Neuron (in vitro differentiated cells): Measurements from ENCODE around the gene SFI1.
A peak's percentile ranks its signal among the peaks of the same experiment; 100 is the strongest.

ENCODE experiments used
- H2AFZ ChIP-seq: one replicate; pipeline ENCODE4 v1.6.1; 2013; ENCODE audit warnings: low read depth, mild to moderate bottlenecking, inconsistent platforms, low read length, moderate library complexity
- H3K27me3 ChIP-seq: one replicate; pipeline ENCODE4 v1.6.1; 2013; ENCODE audit warnings: low read length; ENCODE audit not compliant: insufficient read depth
- H3K36me3 ChIP-seq: one replicate; pipeline ENCODE4 v1.6.1; 2013; ENCODE audit warnings: low read length; ENCODE audit not compliant: insufficient read depth
- H3K4me1 ChIP-seq: one replicate; pipeline ENCODE4 v1.6.1; 2013; ENCODE audit warnings: low read length; ENCODE audit not compliant: insufficient read depth
- H3K4me3 ChIP-seq: 2 replicates; pipeline ENCODE4 v1.5.1; 2013; ENCODE audit warnings: mild to moderate bottlenecking, low read length, moderate library complexity
- H3K9me3 ChIP-seq: one replicate; pipeline ENCODE4 v1.6.1; 2013; ENCODE audit warnings: low read length

The SFI1 gene, protein sequence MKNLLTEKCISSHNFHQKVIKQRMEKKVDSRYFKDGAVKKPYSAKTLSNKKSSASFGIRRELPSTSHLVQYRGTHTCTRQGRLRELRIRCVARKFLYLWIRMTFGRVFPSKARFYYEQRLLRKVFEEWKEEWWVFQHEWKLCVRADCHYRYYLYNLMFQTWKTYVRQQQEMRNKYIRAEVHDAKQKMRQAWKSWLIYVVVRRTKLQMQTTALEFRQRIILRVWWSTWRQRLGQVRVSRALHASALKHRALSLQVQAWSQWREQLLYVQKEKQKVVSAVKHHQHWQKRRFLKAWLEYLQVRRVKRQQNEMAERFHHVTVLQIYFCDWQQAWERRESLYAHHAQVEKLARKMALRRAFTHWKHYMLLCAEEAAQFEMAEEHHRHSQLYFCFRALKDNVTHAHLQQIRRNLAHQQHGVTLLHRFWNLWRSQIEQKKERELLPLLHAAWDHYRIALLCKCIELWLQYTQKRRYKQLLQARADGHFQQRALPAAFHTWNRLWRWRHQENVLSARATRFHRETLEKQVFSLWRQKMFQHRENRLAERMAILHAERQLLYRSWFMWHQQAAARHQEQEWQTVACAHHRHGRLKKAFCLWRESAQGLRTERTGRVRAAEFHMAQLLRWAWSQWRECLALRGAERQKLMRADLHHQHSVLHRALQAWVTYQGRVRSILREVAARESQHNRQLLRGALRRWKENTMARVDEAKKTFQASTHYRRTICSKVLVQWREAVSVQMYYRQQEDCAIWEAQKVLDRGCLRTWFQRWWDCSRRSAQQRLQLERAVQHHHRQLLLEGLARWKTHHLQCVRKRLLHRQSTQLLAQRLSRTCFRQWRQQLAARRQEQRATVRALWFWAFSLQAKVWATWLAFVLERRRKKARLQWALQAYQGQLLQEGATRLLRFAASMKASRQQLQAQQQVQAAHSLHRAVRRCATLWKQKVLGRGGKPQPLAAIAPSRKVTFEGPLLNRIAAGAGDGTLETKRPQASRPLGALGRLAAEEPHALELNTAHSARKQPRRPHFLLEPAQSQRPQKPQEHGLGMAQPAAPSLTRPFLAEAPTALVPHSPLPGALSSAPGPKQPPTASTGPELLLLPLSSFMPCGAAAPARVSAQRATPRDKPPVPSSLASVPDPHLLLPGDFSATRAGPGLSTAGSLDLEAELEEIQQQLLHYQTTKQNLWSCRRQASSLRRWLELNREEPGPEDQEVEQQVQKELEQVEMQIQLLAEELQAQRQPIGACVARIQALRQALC

DNA sequence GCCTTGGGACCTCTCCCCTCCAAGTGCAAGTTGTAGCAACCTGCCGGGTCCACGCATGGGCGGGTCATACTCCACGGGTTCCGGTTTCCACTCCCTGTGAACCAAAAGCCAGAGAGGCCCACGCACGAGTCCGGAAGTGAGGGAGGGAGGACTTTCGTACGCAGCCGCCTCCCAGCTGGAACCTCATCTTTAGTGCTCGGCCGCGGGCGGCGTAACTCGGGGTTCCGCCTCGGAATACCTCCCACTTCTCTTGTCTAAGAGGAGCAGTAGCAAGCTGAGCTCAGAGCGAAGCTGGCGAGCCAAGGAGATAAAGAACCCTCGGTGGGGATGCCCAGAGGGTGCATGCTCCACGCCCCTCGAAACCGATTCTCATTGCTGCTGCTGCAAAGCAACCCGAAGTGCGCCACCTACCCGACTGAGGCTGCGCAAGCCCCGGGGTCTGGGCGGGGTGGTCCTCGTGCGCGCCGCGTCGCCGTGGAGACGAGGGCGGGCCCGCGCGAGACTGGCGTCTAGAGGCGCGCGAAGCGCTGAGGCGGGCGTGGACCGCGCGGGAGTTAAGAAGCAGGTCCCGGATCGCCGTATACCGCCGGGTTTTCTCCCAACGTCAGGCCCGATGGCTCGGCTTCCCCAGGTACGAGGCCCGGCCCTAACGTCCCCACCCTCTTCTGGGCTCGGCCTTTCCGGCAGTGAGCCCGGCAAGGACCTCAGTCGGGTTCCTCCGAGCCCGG is at the start of gene SFI1:
Gene SFI1, plus strand, starts transcription at position 530 of the 728 bp plus-strand sequence. CDS start 11,749 bp downstream, outside the sequence.
- Histone ChIP-seq H3K4me1 (peaks cover 10% of the 10 kb centered on the region), H3K4me3 (peak within 1 kb of the TSS; percentile 86), H3K9me3 (peaks cover 4% of the 10 kb centered on the region), H2AFZ (peak within 1 kb of the TSS; percentile 96), H3K36me3 (no peaks in the 10 kb centered on the region), H3K27me3 (no peaks in the 10 kb centered on the region)

GRCh38 chr22:31446767-31447166 is 49.6 kb upstream of the SFI1 start:
- Histone ChIP-seq H2AFZ (no peak overlapping the region), H3K36me3 (peaks cover 71% of the 10 kb centered on the region), H3K27me3 (no peaks in the 10 kb centered on the region), H3K4me1 (no peaks in the 10 kb centered on the region), H3K9me3 (no peaks in the 10 kb centered on the region), H3K4me3 (no peak overlapping the region)

DNA sequence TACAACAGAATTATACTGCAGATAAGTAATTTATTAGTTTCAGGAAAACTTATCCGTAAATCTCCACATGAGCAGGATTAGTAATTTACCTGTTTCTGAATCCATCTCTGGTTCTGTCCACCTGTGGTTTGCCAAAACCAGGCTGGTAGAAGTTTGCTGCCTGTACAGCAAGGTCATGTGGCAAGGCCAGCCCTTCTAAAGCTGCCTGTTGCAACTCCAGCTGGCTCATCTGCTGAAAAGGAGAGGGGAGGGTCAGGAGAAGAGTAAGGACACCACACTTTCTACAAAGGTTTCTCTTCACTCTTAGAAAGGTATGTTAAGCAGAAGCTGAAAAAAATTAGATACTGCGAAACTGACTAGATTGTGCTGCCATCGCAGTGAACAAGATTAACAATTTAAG is 49.0 kb upstream of the SFI1 start:
- H2AFZ ChIP-seq: no peak overlapping the region
- peaks cover 69% of the 10 kb centered on the region for H3K36me3 ChIP-seq
- H3K4me3 ChIP-seq: no peak overlapping the region
- no peaks in the 10 kb centered on the region for H3K9me3 ChIP-seq
- no peaks in the 10 kb centered on the region for H3K4me1 ChIP-seq
- H3K27me3 ChIP-seq: no peaks in the 10 kb centered on the region

- Histone ChIP-seq H3K4me1 (no peaks in the 10 kb centered on the region), H3K27me3 (no peaks in the 10 kb centered on the region), H2AFZ (no peak overlapping the region), H3K36me3 (peaks cover 68% of the 10 kb centered on the region), H3K9me3 (no peaks in the 10 kb centered on the region), H3K4me3 (no peak overlapping the region)
Observed at GRCh38 chr22:31448382-31448781, 48.0 kb upstream of the SFI1 start.

- H3K27me3 ChIP-seq: no peaks in the 10 kb centered on the region
- no peaks in the 10 kb centered on the region for H3K4me1 ChIP-seq
- H3K9me3 ChIP-seq: no peaks in the 10 kb centered on the region
- peaks cover 68% of the 10 kb centered on the region for H3K36me3 ChIP-seq
- no peak overlapping the region for H3K4me3 ChIP-seq
- H2AFZ ChIP-seq: no peak overlapping the region
Observed at GRCh38 chr22:31449506-31449905, 46.8 kb upstream of the SFI1 start.

GRCh38 chr22:31451709-31452571 is 44.4 kb upstream of the SFI1 start:
- peaks cover 69% of the 10 kb centered on the region for H3K36me3 ChIP-seq
- no peaks in the 10 kb centered on the region for H3K4me1 ChIP-seq
- H2AFZ ChIP-seq: no peak overlapping the region

GRCh38 chr22:31461699-31462098 is 34.6 kb upstream of the SFI1 start:
- Histone ChIP-seq H3K36me3 (peaks cover 71% of the 10 kb centered on the region), H2AFZ (no peak overlapping the region), H3K4me1 (no peaks in the 10 kb centered on the region), H3K9me3 (no peaks in the 10 kb centered on the region), H3K27me3 (no peaks in the 10 kb centered on the region), H3K4me3 (no peak overlapping the region)

More at GRCh38 chr22:31451709-31452571, 44.4 kb upstream of the SFI1 start:
- Histone ChIP-seq H3K9me3 (no peaks in the 10 kb centered on the region), H3K4me3 (no peak overlapping the region), H3K27me3 (no peaks in the 10 kb centered on the region)

DNA sequence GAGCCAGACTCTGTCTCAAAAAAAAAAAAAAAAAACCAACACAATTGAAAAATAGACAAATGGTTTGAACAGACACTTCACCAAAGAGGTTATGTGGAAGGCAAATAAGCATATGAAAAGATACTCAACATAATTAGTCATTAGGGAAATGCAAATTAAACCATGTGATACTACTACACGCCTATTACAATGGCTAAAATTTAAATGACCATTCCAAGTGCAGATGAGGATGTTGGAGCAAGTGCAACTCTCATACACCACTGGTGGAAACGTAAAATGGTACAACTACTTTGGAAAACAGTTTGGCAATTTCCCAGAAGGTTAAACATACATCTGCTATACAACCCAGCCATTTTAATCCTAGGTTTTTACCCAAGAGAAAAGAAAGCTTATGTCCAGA is 31.0 kb upstream of the SFI1 start:
- Histone ChIP-seq H3K36me3 (peaks cover 70% of the 10 kb centered on the region), H3K4me1 (no peaks in the 10 kb centered on the region), H3K27me3 (no peaks in the 10 kb centered on the region), H2AFZ (no peak overlapping the region), H3K9me3 (no peaks in the 10 kb centered on the region), H3K4me3 (no peak overlapping the region)

DNA sequence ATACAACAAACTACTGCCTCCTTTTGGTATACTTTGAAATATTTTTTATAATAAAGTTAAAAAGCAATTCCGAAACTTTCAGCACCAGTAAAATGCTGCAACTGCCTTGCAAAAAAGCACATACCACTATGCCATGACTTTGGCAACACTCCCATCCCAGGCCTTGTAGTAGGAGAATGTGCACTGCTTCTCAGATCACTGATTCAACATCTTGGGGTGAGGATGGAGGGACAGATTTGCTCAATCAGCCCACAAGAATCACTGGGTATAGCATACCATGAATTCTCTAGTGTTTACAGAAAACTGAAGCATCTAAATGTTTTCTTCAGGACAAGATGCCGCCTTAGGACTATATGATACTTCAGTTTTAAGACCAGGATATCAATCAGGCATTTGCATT is 21.6 kb upstream of the SFI1 start:
- H2AFZ ChIP-seq: no peak overlapping the region
- no peaks in the 10 kb centered on the region for H3K4me1 ChIP-seq
- no peaks in the 10 kb centered on the region for H3K9me3 ChIP-seq
- H3K4me3 ChIP-seq: no peak overlapping the region
- no peaks in the 10 kb centered on the region for H3K27me3 ChIP-seq
- peaks cover 49% of the 10 kb centered on the region for H3K36me3 ChIP-seq

DNA sequence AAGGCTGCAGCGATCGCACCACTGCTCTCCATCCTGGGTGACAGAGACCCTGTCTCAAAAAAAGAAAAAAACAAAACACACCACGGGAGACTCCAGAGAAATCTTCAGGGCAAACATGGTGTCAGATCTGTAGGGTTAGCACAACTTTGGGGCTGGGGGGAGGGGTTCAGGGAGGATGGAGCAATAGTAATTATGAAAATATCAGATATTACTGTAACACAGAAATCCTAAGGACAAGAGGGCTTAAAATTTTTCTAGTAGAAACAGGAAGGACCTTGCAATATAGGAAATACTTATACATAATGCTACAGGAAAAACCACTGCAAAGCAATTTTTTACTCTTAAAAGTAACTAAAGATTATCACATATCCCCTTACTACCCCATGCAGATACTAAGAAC is 20.5 kb upstream of the SFI1 start:
- Histone ChIP-seq H3K4me3 (no peak overlapping the region), H3K36me3 (peaks cover 50% of the 10 kb centered on the region), H3K27me3 (no peaks in the 10 kb centered on the region), H3K9me3 (no peaks in the 10 kb centered on the region), H2AFZ (no peak overlapping the region), H3K4me1 (no peaks in the 10 kb centered on the region)

- Histone ChIP-seq H3K36me3 (peaks cover 52% of the 10 kb centered on the region), H3K4me1 (no peaks in the 10 kb centered on the region), H3K27me3 (no peaks in the 10 kb centered on the region), H3K4me3 (no peak overlapping the region), H3K9me3 (no peaks in the 10 kb centered on the region), H2AFZ (no peak overlapping the region)
Observed at GRCh38 chr22:31477329-31477728, 19.0 kb upstream of the SFI1 start.

DNA sequence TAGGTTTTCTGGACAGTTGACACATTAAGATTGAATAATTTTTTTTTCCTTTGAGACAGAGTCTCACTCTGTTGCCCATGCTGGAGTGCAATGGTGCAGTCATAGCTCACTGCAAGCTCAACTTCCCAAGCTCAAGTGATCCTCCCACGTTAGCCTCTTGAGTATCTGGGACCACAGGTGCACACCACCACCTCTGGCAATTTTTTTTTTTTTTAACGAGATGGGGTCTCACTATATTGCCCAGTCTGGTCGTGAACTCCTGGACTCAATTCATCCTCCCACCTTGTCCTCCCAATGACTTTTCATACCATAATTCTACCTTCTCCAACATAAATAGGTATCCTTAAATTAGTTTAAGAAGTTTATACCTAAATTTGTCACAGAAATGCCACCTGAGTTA is 15.2 kb upstream of the SFI1 start:
- Histone ChIP-seq H3K4me3 (no peak overlapping the region), H3K36me3 (peaks cover 78% of the 10 kb centered on the region), H3K4me1 (no peaks in the 10 kb centered on the region), H2AFZ (no peak overlapping the region), H3K27me3 (no peaks in the 10 kb centered on the region), H3K9me3 (no peaks in the 10 kb centered on the region)
